GM19455 (cell line): ENCODE results near the gene PCP2.
"Not testable (repeated sequence)": the region's sequence is repeated elsewhere in the genome, so short reads cannot be mapped to it uniquely, and the experiment has no call there.

Experiments
- ATAC-seq: cut with Tn5 transposase; IDR thresholded peaks from one replicate; pipeline ENCODE4 v1.9.1; 2021; ENCODE audit not compliant: unreplicated experiment

The PCP2 gene

DNA sequence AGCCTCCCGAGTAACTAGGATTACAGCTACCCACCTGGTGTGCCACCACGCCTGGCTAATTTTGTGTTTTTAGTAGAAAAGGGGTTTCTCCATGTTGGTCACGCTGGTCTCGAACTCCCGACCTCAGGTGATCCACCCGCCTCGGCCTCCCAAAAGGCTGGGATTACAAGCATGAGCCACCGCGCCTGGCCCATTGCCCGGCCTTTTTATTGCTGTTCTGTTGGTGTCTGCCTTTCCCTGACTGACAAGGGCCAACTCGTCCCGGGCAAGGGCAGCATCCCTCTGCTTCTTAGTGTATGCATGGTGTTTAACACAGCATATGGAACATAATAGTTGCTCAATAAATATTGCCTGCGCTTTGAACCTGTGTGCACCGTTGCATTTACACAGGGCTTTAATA, 29.1 kb upstream of the PCP2 start:
- ATAC-seq, result no peak

GRCh38 chr19:7661744-7662538, 28.4 kb upstream of the PCP2 start:
- no peak for ATAC-seq

DNA sequence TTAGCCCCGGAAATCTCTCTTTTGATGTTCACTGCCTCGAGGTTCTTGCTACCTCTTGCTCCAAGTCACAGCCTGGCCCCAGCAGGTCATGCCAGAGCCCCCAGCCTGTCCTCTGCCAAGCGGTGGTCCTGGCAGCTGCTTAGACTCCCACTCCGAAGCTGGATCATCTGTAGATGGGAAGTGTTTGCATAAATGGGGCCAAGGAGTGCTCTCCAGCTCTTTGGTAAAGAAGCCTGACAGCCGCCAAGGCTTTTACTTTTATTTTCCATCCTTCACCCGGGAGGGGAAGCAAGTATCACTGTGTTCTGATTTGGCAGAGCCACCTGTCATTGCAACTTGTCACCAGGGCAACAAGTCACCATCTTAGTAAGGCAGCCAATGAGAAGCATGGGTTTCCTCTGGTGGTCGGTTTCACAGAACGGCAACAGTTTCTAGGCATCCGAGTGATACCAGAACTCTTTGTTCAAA, 24.7 kb upstream of the PCP2 start:
- ATAC-seq, result peak; percentile 73

- ATAC-seq, result no peak
These were observed 23.7 kb upstream of the PCP2 start for GRCh38 chr19:7657131-7657751.

- ATAC-seq, result no peak
These were observed 22.1 kb upstream of the PCP2 start for GRCh38 chr19:7655581-7655980.

GRCh38 chr19:7654401-7654800, 20.9 kb upstream of the PCP2 start:
- no peak for ATAC-seq

DNA sequence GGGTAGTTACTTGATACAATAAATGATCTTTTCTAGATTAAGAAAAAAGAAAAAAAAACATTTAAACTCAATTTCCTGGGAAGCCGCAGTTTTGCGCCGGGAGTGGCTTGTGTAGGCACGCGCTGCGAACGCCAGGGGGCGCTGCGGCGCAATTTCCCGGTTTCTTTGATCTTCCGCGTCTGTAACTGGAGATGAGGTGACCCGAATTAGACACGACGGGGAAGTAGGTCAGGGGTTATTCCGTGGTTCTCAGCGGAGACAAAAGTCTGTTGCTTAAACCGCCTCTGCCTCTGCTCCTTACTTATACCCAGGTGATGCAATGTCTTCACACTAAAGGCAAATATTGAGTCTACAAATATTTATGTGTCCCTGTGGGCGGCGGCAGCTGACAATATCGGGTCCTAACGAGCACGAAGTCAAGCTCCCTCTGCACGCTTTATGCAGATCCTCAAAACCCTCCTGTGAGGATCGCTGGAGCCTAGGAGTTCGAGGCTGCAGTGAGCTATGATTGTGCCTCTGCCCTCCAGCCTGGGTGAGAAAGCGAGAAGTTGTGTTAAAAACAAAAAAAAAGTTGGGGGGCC, 18.6 kb upstream of the PCP2 start:
- no peak for ATAC-seq

DNA sequence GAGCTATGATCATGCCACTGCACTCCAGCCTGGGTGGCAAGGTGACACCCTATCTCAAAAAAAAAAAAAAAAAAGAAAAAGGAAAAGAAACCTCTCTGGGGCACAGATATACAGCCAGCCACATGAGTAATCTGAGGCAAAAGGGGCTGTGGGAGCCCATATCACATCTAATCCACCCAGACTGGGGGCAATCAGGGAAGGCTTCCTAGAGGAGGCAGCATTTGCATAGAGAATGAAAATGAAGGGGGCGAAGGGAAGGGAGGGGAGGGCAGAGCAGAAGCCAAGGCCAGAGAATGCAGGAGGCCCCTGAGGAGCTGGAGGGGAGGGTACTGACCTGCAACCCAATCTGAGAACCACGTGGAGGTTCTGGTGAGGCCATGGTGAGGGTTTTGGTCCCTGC, 16.6 kb upstream of the PCP2 start:
- ATAC-seq, result no peak

DNA sequence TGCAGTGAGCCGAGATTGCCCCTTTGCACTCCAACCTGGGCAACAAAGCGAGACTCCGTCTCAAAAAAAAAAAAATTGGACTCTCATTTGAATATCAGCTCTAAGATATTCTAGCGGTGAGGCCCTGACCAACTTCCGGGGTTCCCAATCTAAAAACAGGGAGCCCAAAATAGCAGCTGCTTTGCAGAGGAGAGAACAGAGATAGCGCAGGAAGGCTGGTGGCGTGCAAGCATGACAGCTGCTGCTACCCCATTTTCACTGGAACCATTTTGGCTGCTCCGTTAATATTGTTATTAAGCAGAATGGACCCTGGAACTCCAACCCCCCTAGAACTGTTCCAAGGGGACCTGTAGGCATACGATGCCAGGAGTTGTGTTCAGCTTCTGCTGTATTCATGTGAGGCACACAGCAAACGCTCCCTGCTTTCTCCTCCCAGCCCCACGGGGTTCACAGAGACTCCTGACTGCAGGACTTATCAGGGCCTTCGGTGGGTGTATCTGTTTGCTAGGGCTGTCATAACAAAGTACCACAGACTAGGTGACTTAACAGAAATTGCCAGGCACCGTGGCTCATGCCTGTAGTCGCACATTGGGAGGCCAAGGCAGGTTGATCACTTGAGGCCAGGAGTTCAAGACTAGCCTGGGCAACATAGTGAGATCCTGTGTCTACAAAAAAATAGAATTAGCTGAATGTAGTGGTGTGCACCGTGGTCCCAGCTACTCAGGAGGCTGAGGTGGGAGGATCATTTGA, 14.9 kb upstream of the PCP2 start:
- no peak for ATAC-seq

GRCh38 chr19:7647156-7647555, 13.6 kb upstream of the PCP2 start:
- ATAC-seq, result no peak

GRCh38 chr19:7646426-7646700, 12.8 kb upstream of the PCP2 start:
- ATAC-seq, result no peak

DNA sequence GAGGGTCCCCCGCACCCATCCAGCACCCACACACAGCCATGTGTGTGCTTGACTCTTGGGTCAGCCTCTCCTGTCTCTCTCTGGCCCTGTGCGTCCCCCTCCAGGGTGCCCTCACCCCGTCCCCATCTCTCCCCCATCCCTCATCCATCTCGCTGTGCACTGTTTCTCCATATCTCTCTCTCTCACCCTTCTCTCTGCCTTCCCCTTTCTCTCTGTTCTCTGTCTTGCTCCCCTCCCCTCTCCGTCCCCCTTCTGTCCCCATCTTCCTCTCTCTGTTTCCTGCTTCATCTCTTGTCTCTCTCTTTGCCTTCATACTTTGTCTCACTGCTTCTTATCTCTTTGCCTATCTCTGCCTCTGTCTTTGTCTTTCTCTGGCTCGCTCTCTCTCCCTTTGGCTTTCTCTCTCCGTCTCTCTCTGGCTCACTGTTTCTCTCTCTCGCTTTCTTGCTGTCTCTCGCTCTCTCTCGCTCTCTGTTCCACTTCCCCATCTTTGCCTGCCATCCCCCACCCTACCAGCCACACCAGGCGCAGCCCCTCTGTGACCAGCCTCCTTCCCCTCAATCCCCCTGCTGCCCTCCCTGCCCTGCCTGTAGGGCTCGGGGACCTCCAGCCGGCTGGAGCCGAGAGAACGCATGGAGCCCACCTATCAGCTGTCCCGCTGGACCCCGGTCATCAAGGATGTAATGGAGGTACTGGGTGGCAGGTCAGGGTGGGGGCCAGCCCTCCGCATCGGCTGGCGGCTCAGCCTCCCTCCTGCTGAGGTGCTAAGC, 12.3 kb upstream of the PCP2 start:
- ATAC-seq, result no peak

GRCh38 chr19:7645163-7645562, 11.6 kb upstream of the PCP2 start:
- no peak for ATAC-seq

DNA sequence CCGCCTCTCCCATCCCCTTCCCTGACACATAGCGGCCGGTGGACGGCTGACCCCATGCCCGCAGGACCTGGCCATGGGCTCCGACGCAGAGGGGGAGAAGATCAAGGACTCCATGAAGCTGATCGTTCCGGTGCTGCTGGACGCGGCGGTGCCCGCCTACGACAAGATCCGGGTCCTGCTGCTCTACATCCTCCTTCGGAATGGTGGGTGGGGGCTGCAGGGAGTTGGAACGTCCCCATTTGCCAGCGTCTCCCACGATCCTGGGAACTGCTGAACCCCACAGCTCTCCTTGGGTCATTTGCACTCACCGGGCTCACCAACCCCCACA, 11.0 kb upstream of the PCP2 start:
- ATAC-seq, result no peak

DNA sequence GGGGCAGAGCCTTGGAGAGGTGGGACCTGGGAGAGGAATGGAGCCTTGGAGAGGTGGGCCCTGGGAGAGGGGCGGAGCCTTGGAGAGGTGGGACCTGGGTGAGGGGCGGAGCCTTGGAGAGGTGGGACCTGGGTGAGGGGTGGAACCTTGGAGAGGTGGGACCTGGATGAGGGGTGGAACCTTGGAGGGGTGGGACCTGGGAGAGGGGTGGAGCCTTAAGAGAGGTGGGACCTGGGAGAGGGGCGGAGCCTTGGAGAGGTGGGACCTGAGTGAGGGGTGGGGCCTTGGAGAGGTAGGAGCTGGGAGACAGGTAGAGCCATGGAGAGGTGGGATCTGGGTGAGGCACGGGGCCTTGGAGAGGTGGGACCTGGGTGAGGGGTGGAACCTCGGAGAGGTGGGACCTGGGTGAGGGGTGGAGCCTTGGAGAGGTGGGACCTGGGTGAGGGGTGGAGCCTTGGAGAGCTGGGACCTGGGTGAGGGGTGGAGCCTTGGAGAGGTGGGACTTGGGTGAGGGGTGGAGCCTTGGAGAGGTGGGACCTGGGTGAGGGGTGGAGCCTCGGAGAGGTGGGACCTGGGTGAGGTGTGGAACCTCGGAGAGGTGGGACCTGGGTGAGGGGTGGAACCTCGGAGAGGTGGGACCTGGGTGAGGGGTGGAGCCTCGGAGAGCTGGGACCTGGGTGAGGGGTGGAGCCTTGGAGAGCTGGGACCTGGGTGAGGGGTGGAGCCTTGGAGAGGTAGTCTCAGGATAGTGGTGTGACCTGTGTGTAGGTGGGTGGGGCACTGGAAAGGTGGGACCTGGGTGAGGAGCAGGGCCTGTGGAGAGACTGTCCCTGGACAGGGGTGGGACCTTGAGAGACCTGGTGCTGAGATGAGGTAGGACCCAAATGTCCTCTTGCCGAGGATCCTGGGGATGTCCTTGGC, 10.4 kb upstream of the PCP2 start:
- not testable (repeated sequence) for ATAC-seq

DNA sequence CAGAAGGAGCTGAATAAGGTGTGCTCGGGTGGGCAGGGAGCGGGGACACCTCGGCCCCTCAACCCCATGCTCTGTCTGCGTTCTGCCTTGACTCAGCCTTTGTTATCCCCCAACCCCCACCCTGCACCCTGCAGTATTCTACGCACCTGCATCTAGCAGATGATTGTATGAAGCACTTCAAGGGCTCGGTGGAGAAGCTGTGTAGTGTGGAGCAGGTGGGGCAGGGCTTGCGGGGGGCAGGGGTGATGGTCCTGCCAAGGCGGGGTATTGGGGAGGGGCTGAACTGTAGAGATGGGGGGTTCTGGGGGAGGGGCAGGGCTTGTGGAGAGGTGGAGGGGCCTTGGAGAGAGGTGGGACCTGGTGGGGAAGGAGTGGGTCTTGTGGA, 9.5 kb upstream of the PCP2 start:
- ATAC-seq, result no peak

- no peak for ATAC-seq
These were observed 8.9 kb upstream of the PCP2 start for GRCh38 chr19:7642295-7643030.

DNA sequence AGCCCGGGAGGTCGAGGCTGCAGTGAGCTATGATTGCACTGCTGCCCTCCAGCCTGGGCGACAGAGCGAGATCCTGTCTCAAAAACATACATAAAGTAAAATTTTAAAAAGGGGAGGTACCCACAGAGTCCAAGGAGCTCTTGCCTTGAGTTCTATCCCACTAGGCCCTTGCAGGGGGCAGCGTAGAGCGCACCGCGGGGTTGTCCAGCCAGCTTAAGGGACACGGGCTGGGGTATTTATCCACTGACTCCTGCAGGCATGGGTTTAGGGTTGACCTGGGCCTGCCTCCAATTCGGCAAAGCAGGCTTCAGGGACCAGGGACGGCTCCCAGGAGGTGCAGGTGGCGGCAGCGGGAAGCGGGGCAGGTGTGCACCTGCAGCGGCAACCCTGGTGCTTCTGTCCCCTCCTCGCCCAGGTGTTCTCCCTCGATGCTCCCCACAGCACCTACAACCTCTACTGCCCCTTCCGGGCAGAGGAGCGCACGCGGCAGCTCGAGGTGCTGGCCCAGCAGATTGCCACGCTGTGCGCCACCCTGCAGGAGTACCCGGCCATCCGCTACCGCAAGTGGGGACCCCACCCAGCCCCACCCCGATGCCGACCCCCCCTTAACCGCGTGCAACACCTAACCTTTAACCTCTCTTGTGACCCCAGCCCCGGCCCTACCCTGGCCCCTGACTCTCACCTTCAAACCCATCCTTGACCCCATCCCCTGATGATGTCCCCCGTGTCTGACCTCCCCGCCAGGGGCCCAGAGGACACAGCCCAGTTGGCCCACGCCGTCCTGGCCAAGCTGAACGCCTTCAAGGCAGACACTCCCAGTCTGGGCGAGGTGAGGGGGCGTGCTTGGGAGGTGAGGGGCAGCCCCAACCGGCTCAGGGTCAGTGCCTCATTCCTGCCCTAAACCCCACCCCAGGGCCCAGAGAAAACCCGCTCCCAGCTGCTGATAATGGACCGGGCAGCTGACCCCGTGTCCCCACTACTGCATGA, 8.1 kb upstream of the PCP2 start:
- ATAC-seq, result no peak
